Measurements from ENCODE around the gene BRI3. TPM values are rescaled to one million over a fixed set of nuclear protein-coding genes. Genes with fewer than 3 reads are reported as not detected.
A peak's percentile ranks its signal among the peaks of the same experiment; 100 is the strongest.

Gene BRI3
- total RNA-seq = 100 to 1,000 TPM; 193 to 210 TPM
- long read RNA-seq, transcript BRI3-201 (3 exons, 780 nt) = major isoform, 7 of 21 reads
- long read RNA-seq, partial matches to known transcripts = 3 of 21 reads
- long read RNA-seq, other reads (novel, unspliced or antisense) = 11 of 21 reads

DNA sequence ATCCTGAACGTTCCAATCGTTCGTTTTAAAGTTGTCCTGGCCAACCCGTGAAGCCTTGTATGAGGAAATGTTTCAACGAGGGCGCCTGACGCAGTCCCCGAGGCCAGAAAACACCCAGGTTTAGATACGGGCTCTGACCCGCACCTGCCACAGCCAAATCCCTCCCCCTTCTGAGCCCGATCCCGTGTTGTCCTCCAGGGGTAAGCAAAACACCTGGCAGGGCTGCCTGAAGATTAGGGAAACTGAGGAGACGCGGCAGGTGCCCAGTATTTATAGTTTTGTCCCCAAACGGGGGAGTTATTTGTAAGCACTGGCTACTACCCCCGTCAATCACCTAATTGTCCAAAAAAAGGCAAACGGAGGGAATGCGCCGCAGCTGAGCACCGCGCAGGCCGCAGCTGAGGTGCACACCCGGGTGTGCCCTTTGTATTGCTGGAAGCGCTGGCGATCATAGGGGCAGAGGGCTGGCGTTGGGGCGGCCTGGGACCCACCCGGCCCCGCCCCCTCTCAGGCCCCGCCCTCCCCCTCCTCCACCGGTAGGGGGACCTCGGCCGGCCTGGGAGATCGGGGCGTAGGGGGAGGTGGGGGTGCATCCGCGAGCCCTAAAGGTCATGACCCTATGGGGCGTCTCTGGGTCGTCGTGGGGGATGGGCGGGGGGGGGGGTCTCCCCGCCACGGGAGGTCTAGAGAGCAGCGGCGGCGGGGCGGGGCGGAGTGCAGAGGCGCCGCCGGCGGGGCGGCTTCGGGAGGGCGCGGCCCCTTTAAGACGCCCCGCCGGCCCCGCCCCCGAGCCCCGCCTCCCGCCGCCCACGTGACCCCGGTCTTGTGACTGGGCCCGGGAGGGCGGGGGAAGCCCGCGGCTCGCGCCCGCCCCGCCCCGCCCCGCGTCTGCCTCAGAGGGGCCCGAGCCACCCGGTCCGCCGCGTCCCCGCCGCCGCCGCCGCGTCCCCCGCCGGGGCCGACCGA lies at the start of gene BRI3:
Gene BRI3 (plus strand): TSS at position 896 of the 966 bp plus-strand sequence. CDS start 110 bp downstream, outside the sequence.
- peak; percentile 60 for ATAC-seq
- intact Hi-C loops (cut with DNase I, micrococcal nuclease) = no loop called here
- peak; percentile 88 to 92 for DNase-seq

GRCh38 chr7:98232263-98232585 lies 49.3 kb upstream of the BRI3 start:
- intact Hi-C loops (cut with DNase I, micrococcal nuclease) = no loop called here
- no peak for ATAC-seq
- no peak for DNase-seq

GRCh38 chr7:98232799-98233198 lies 48.7 kb upstream of the BRI3 start:
- DNase-seq (no peak), ATAC-seq (no peak)
- intact Hi-C loops (cut with DNase I, micrococcal nuclease) = no loop called here

- intact Hi-C loops (cut with DNase I, micrococcal nuclease) = no loop called here
- no peak for ATAC-seq
- no peak for DNase-seq
Observed at GRCh38 chr7:98233219-98234070, 48.0 kb upstream of the BRI3 start.

DNA sequence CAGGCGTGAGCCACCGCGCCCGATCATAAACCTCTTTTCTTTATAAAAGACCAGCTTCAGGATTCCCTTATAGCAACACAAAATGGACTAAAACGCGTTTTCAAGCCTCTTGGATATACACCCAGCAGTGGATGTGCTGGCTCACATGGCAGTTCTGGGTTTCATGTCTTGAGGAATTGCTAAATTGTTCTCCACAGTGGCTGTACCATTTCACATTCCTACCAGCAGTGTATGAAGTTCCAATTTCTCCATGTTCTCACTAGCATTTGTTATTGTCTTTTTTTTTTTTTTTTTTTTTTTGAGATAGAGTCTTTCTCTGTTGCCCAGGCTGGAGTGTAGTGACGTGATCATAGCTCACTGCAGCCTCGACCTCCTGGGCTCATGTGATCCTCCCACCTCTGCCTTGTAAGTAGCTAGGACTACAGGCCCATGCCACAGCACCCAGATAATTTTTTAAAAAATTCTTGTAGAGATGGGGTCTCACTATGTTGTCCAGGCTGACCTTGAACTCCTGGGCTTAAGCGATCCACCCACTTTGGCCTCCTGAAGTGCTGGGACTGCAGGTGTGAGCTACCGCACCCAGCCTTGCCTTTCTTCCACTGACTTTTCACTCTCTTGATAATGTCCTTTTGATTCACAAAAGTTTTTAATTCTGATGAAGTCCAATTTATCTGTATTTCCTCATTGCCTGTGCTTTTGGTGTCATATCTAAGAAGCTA lies 46.9 kb upstream of the BRI3 start:
- DNase-seq (no peak), ATAC-seq (no peak)
- intact Hi-C loops (cut with DNase I, micrococcal nuclease) = no loop called here

DNA sequence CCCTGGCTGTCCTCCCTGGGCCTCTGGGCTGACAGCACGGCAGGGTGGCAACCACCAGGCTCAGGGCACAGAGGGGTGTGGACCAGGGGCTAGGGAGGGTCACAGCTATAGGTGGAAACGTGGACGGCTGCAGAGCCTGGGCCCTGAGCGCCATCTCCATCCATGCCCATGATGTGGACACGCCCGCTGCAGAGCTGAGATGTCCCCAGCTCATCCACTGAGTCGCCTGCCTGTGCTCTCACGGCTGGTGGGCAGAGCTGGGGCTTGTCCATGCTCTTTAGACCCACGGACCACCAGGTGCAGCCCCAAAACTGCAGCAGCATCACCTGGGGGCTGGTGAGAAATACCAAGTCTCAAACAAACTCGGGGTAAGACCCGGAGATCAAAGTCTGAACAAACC lies 45.6 kb upstream of the BRI3 start:
- intact Hi-C loops (cut with DNase I, micrococcal nuclease) = no loop called here
- no peak for DNase-seq
- no peak for ATAC-seq

DNA sequence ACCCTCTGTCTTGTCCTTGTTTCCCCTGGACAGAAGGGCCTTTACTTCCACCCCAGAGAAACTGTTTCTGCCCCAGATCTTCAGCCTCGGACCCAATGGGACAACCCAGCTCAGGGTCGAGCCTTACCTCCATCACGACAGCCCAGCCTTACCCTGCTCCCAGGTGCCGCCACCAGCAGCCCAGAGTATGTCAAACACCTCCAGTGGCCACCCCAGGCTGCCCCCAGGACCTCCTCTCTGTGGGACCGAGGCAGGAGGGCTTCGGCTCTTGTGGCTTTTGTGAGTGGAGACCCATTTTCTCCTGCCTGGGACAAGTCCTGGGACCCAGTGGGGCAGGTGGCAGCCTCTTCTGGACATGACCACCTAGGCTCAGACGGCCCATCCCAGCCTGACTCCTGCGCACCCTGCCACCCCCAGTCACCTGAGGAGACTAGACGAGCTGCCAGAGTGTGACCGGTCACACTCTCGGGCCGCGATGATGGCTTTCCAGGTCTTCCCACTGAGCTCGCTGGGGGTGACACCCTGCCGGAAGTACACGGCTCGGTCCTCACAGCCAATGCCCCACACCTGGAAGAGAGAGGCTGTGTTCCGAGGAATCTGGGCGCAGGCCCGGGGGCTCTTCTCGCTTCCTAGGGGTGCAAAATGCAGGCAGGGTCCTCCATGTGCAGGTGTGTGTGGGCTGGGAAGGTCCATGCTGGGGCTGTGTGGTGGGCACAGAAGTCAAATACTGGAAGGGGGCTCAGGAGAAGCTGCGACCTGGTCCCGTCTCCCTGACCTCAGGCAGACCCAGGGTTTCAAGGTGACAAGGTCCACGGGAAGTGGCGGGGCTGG lies 44.9 kb upstream of the BRI3 start:
- ATAC-seq = no peak
- intact Hi-C loops (cut with DNase I, micrococcal nuclease) = no loop called here

DNA sequence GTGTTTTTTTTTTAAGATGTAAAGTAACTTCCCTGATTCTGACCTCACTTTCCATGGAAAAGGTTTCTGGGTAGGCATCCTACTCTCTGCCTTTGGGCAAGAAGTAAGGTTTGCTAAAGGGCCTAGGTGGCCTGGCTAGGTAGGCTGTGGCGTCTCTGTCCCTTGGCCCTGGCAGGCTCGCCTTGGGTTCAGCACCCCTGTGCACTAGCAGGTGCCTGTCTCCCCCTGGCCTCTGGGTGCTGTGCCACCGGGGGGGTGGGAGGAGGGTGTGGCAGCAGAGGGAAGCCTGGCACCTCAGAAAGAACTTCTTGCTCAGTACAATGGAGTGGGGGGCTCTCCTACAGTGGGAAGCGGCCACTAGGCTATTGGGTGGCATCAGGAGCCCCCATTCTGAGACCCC lies 43.4 kb upstream of the BRI3 start:
- intact Hi-C loops (cut with DNase I, micrococcal nuclease) = no loop called here
- no peak for ATAC-seq
- no peak for DNase-seq

More for the DNA sequence above, 44.9 kb upstream of the BRI3 start:
- DNase-seq = no peak

- DNase-seq (no peak), ATAC-seq (no peak)
- intact Hi-C loops (cut with DNase I, micrococcal nuclease) = no loop called here
Observed at GRCh38 chr7:98238976-98239375, 42.5 kb upstream of the BRI3 start.

- peak; percentile 74 for ATAC-seq
- peak in 1 of 2 donors; percentile 67 for DNase-seq
- intact Hi-C loops (cut with DNase I, micrococcal nuclease) = no loop called here
Observed at GRCh38 chr7:98240961-98241673, 40.4 kb upstream of the BRI3 start.

DNA sequence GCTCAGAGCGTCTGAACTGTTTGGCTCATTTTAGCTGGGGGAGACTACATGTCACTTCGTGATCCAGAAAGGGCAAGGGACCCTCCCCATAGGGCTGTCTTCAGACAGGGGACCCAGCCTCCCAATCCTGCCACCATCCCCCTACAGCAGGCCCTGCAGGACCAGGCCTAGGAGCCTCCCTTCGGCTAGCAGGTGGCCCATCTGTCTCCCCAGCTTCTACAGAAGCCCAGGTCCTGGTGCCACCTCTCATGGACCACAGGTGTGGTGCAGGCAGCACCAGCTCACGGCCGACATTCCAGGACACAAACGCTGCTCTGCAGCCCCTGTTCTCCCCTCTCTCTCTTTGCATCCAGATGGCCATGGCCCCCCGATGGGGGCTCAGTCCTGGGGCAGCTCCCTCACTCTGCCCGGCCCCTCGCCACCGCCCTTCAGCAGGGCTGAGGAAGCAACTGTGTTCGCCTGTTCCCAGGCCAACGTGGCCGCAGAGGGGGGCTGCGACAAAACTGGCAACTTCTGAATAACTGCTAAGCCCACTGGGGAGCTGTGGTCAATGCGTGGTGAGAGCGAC lies 39.7 kb upstream of the BRI3 start:
- intact Hi-C loops (cut with DNase I, micrococcal nuclease) = no loop called here
- DNase-seq (no peak), ATAC-seq (no peak)

DNA sequence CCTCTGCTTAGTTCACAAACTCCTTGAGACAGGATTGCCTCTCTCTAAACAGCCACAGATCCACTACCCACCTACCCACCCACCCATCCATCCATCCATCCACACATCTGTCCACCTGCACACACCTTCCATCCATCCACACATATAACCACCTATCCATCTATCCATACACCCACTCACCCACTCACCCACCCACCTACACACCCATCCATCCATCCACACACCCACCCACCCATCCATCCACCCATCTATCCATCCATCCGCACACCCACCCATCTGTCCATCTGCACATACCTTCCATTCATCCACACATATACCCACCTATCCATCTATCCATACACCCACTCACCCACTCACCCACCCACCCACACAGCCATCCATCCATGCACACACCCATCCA lies 39.1 kb upstream of the BRI3 start:
- no peak for ATAC-seq
- intact Hi-C loops (cut with DNase I, micrococcal nuclease) = no loop called here
- no peak for DNase-seq

GRCh38 chr7:98242934-98243333 lies 38.6 kb upstream of the BRI3 start:
- ATAC-seq (no peak), DNase-seq (no peak)
- intact Hi-C loops (cut with DNase I, micrococcal nuclease) = no loop called here

DNA sequence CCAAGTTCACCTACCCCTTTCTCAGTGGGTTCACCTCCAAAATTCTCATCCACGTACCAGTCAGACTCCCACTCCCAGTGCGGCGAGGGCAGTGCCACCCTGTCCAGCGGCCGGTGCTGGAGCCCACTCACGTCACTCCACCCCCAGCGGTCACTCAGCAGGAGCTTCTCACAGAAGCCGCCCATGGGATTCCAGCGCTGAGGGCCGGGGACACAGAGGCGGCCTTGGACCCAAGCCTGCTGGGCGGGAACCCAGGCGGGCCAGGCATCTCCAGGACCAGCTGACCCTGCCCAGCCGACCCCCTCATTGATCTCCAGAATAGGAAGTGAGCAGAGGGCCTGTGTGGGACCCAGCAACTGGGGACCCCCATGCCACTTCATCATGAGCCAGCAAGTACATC lies 36.6 kb upstream of the BRI3 start:
- intact Hi-C loops (cut with DNase I, micrococcal nuclease) = no loop called here
- DNase-seq (no peak), ATAC-seq (no peak)

DNA sequence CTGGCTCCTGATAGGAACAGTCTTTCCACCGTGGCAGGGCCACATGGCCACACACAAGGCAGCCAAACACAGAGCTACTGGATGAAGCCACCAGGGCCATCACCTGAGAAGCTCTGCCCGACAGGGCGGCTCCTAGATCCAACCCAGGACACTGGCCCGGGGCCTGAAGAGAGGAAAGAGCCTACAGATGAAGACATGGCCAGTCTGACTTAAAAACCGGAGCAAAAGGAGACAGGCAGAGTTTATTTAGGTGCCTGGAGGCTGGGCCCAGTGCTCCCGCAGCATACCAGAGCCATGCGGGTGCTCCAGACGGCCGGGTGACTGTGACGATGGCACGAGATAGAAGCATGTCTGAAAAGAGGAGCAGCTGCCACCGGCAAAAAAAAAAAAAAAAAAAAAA lies 33.3 kb upstream of the BRI3 start:
- no peak for ATAC-seq
- no peak for DNase-seq
- intact Hi-C loops (cut with DNase I, micrococcal nuclease) = no loop called here

GRCh38 chr7:98249106-98249505 lies 32.4 kb upstream of the BRI3 start:
- ATAC-seq = no peak
- no peak for DNase-seq
- intact Hi-C loops (cut with DNase I, micrococcal nuclease) = no loop called here

DNA sequence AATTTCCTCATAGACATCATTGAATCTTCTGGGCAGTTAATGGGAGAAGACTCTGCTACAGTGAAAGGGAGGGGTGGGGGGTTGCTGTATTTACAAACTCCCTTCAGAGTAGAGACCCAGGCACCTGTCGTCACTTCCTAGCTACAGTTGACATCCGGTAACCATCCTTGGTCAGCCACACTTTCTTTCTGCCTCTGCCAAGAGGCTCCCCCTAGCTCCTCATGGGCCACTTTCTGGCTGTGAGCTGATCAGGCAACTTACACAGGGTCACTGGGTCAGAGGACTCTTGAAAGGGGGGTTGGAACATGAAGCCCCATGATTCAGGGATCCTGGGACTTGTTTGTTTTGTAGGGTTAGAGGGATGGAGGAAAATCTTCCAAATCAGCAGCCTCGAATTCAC lies 30.7 kb upstream of the BRI3 start:
- DNase-seq = peak in 1 of 2 donors; percentile 34
- no peak for ATAC-seq

More for the DNA sequence above, 30.7 kb upstream of the BRI3 start:
- intact Hi-C loops (cut with DNase I, micrococcal nuclease) = no loop called here

Measured in left colon (tissue), 2 donors.